K562 (cell line): ENCODE data around the gene DHPS. TPM values are rescaled to one million over a fixed set of nuclear protein-coding genes. Genes with fewer than 3 reads are reported as not detected.

Source experiments
- BRF1 ChIP-seq: IDR thresholded peaks from 3 replicates; pipeline ENCODE4 v1.6.1; 2011; ENCODE audit warnings: borderline replicate concordance, mild to moderate bottlenecking; ENCODE audit not compliant: insufficient read length; ENCODE audit errors: extremely low read depth
- CHCHD3 ChIP-seq: fragments of 250-450 bp; sonication (Bioruptor Pico); IDR thresholded peaks from 2 replicates; pipeline ENCODE4 v2.1.2; 2022; ENCODE audit warnings: mild to moderate bottlenecking
- ETV1 ChIP-seq: fragments of 450-650 bp; conservative IDR thresholded peaks from 2 replicates; pipeline ENCODE4 v1.6.1; 2016; ENCODE audit warnings: missing genetic modification characterization, control low read depth, low read depth, missing compliant biosample characterization
- ETV5 ChIP-seq: sonication (generic); formaldehyde crosslinking; IDR thresholded peaks from 2 replicates; pipeline ENCODE4 v1.4.0; 2020; ENCODE audit warnings: low read depth, mild to moderate bottlenecking, missing genetic modification reagents
- FOSL1 ChIP-seq: fragments of 200-800 bp; sonication (Bioruptor generic); conservative IDR thresholded peaks from 2 replicates; pipeline ENCODE4 v1.6.1; 2016; ENCODE audit warnings: missing genetic modification characterization, missing compliant biosample characterization
- FOXJ2 ChIP-seq: fragments of 200-800 bp; sonication (Bioruptor generic); IDR thresholded peaks from 2 replicates; pipeline ENCODE4 v1.6.1; 2016; ENCODE audit warnings: missing genetic modification characterization, missing compliant biosample characterization
- FOXK1 ChIP-seq: sonication (generic); formaldehyde crosslinking; IDR thresholded peaks from 2 replicates; pipeline ENCODE4 v1.8.0; 2022; ENCODE audit warnings: missing genetic modification reagents, mild to moderate bottlenecking, borderline replicate concordance
- JUN ChIP-seq, 2 experiments: sonication (generic) in 1 of 2; formaldehyde crosslinking in 1 of 2; IDR thresholded peaks; 2 replicates each; pipeline versions ENCODE4 v1.6.1 to v1.8.0; 2012 to 2022; ENCODE audit warnings: borderline replicate concordance in 2 of 2, mild to moderate bottlenecking in 2 of 2, improper control_type of control experiment in 1 of 2, low read depth in 1 of 2, low read length in 1 of 2, missing genetic modification reagents in 1 of 2
- MCM3 ChIP-seq: fragments of 450-650 bp; IDR thresholded peaks from 2 replicates; pipeline ENCODE4 v1.6.1; 2016
- PHF20 ChIP-seq: fragments of 450-650 bp; IDR thresholded peaks from 2 replicates; pipeline ENCODE4 v1.6.1; 2018; ENCODE audit not compliant: partially characterized antibody
- PML ChIP-seq: IDR thresholded peaks from 2 replicates; pipeline ENCODE4 v1.6.1; 2012; ENCODE audit warnings: low read length, inconsistent platforms
- POLR2G ChIP-seq: fragments of 200-400 bp; formaldehyde crosslinking; IDR thresholded peaks from 2 replicates; pipeline ENCODE4 v1.6.1; 2017; ENCODE audit warnings: low read depth, mild to moderate bottlenecking, antibody characterized with exemption, low read length, moderate library complexity
- RHOXF2B ChIP-seq: fragments of 250-450 bp; sonication (Bioruptor Pico); conservative IDR thresholded peaks from 2 replicates; pipeline ENCODE4 v1.5.1; 2021
- SIN3B ChIP-seq: fragments of 450-650 bp; IDR thresholded peaks from 2 replicates; pipeline ENCODE4 v1.6.1; 2017; ENCODE audit warnings: low read depth, mild to moderate bottlenecking, moderate library complexity
- XRCC5 ChIP-seq: fragments of 200-400 bp; formaldehyde crosslinking; IDR thresholded peaks from 2 replicates; pipeline ENCODE4 v1.6.1; 2017; ENCODE audit warnings: low read depth, mild to moderate bottlenecking, low read length
- ZBTB40 ChIP-seq, 2 experiments: fragments of 450-650 bp in 1 of 2; sonication (generic) in 1 of 2; formaldehyde crosslinking in 1 of 2; IDR thresholded peaks; 2 replicates each; pipeline versions ENCODE4 v1.7.1 to v1.9.0; 2016 to 2022; ENCODE audit warnings: inconsistent platforms in 1 of 2, mild to moderate bottlenecking in 1 of 2, missing genetic modification reagents in 1 of 2
- ZKSCAN1 ChIP-seq: fragments of 150-350 bp; IDR thresholded peaks from 2 replicates; pipeline ENCODE4 v1.6.1; 2016; ENCODE audit warnings: low read depth, low read length
- ZNF224 ChIP-seq: sonication (generic); formaldehyde crosslinking; IDR thresholded peaks from 2 replicates; pipeline ENCODE4 v1.8.0; 2022; ENCODE audit warnings: mild to moderate bottlenecking, missing genetic modification reagents
- polyA plus RNA-seq, 8 experiments: library from polyadenylated mRNA; depleted of rRNA in 4 of 8; stranded (reverse) in 5 of 8; unstranded in 3 of 8; fragments of >200 nt; fragmentation: Nextera tagmentation in 2 of 8; fragmentation: Illumina TruSeq in 1 of 8; extraction: Ambion mirVana in 2 of 8; extraction: Trizol in 1 of 8; gene quantifications; 2 replicates each; pipeline versions ENCODE4 v1.2.1 to v1.2.3, GENCODE V29; 2011 to 2014; ENCODE audit warnings: inconsistent platforms in 1 of 8, missing spikeins in 1 of 8
- total RNA-seq, 7 experiments: library from RNA; depleted of rRNA in 6 of 7; stranded (reverse); fragments of >200 nt in 6 of 7; fragmentation: Illumina TruSeq in 2 of 7; extraction: Trizol in 2 of 7; gene quantifications; 2 replicates each; pipeline versions ENCODE4 v1.2.1 to v1.2.3, GENCODE V29; 2011 to 2021; ENCODE audit warnings: low replicate concordance in 1 of 7

Gene DHPS
- total and polyA plus RNA-seq, 9 of the 15 experiments (the other 6 are each of a cell fraction or from before 2014, with no cell fraction given): 47.1 to 110 (median 79.9) TPM

- TF ChIP-seq ZBTB40 (IDR thresholded peaks at IDR 0.05): peak; percentile 97
- no peak for TF ChIP-seq ZBTB40 (CRISPR knock-in tag; IDR thresholded peaks at IDR 0.05)
- peak; percentile 66; the same call in 1 of the 2 replicates for TF ChIP-seq ETV5 (CRISPR knock-in tag)
- TF ChIP-seq ZKSCAN1: 0 out of 2 replicates have a peak, but pooled peaks have one; percentile 22
- TF ChIP-seq BRF1: no peak
- 0 out of 2 replicates have a peak, but pooled peaks have one; percentile 25 for TF ChIP-seq CHCHD3
- no peak for TF ChIP-seq ZNF224
- no peak for TF ChIP-seq FOSL1 (tag)
- peak; percentile 95 for TF ChIP-seq PHF20
- no peak for TF ChIP-seq MCM3
- TF ChIP-seq FOXK1 (CRISPR knock-in tag): no peak
- TF ChIP-seq POLR2G: peak; percentile 85
- TF ChIP-seq JUN (IDR thresholded peaks at IDR 0.05; ENCODE audit: borderline replicate concordance, low read depth, low read length): peak; percentile 26; the same call in 1 of the 2 replicates
- TF ChIP-seq JUN (CRISPR knock-in tag; IDR thresholded peaks at IDR 0.05; ENCODE audit: borderline replicate concordance): no peak
- peak; percentile 53; the same call in 1 of the 2 replicates for TF ChIP-seq FOXJ2 (tag)
- TF ChIP-seq PML: peak; percentile 61; the same call in 1 of the 2 replicates
- 0 out of 2 replicates have a peak, but pooled peaks have one; percentile 10 for TF ChIP-seq XRCC5
- TF ChIP-seq RHOXF2B (CRISPR knock-in tag): 0 out of 2 replicates have a peak, but pooled peaks have one; percentile 14
- TF ChIP-seq SIN3B: peak; percentile 91
- TF ChIP-seq ETV1 (tag): peak; percentile 53
These were observed 15.0 kb upstream of the DHPS start, which contains the start of gene FBXW9 (continued) for GRCh38 chr19:12696366-12697335.
